HG03196 (cell line): ENCODE results near the gene C16orf86.

Experiments
- ATAC-seq: cut with Tn5 transposase; IDR thresholded peaks from one replicate; pipeline ENCODE4 v1.9.1; 2021; ENCODE audit not compliant: unreplicated experiment

C16orf86 gene

GRCh38 chr16:67666032-67666551 is 522 bp upstream of the C16orf86 start:
- no peak for ATAC-seq

GRCh38 chr16:67667453-67667816 is 821 bp downstream of the C16orf86 start:
- ATAC-seq: no peak

GRCh38 chr16:67667817-67668494 is 1.3 kb downstream of the C16orf86 start:
- ATAC-seq: peak; percentile 66

GRCh38 chr16:67668495-67669157 is 2.0 kb downstream of the C16orf86 start:
- no peak for ATAC-seq

GRCh38 chr16:67669499-67670101 is 3.0 kb downstream of the C16orf86 start:
- ATAC-seq: no peak

GRCh38 chr16:67672306-67672705 is 5.7 kb downstream of the C16orf86 start:
- ATAC-seq: no peak

- ATAC-seq: no peak
Measured at GRCh38 chr16:67672739-67673662, 6.4 kb downstream of the C16orf86 start.

- no peak for ATAC-seq
Measured at GRCh38 chr16:67673712-67674580, 7.3 kb downstream of the C16orf86 start.

GRCh38 chr16:67674851-67675578 is 8.4 kb downstream of the C16orf86 start:
- no peak for ATAC-seq

GRCh38 chr16:67675579-67675935 is 8.9 kb downstream of the C16orf86 start:
- ATAC-seq: no peak

- ATAC-seq: no peak
Measured at GRCh38 chr16:67675999-67676398, 9.4 kb downstream of the C16orf86 start.

- no peak for ATAC-seq
Measured at GRCh38 chr16:67676516-67676915, 9.9 kb downstream of the C16orf86 start.

- ATAC-seq: no peak
Measured at GRCh38 chr16:67676939-67677338, 10.3 kb downstream of the C16orf86 start.

- ATAC-seq: no peak
Measured at GRCh38 chr16:67677712-67678111, 11.1 kb downstream of the C16orf86 start.

GRCh38 chr16:67678354-67679023 is 11.9 kb downstream of the C16orf86 start:
- ATAC-seq: no peak

- ATAC-seq: no peak
Measured at GRCh38 chr16:67679935-67680897, 13.6 kb downstream of the C16orf86 start.

- no peak for ATAC-seq
Measured at GRCh38 chr16:67683767-67684166, 17.2 kb downstream of the C16orf86 start.
